ENCODE data around the gene TEX30.

Gene TEX30

GRCh38 chr13:102742101-102742500, 31.5 kb downstream of the TEX30 start:
- Histone ChIP-seq H3K9ac (ENCODE audit: low read length) (no peak overlapping the region), H3K4me2 (ENCODE audit: low read depth, low read length, poor library complexity, severe bottlenecking) (no peak overlapping the region), H3K79me2 (ENCODE audit: insufficient read depth, low read length) (no peaks in the 10 kb centered on the region), H3K27me3 (ENCODE audit: low read length) (no peaks in the 10 kb centered on the region), H3K9me2 (replicated peaks; ENCODE audit: insufficient read depth, low read length) (no peaks in the 10 kb centered on the region), H3K36me3 (ENCODE audit: low read length) (no peaks in the 10 kb centered on the region), H3F3A (ENCODE audit: insufficient read depth) (no peaks in the 10 kb centered on the region), H3K27ac (ENCODE audit: low read depth, low read length) (no peak overlapping the region), H2AFZ (ENCODE audit: low read depth, low read length, severe bottlenecking) (no peak overlapping the region), H4K20me1 (ENCODE audit: low read depth, low read length) (no peaks in the 10 kb centered on the region), H3K9me3 (ENCODE audit: insufficient read depth, low read length) (no peaks in the 10 kb centered on the region), H3K4me3 (ENCODE audit: insufficient read depth, low read length, poor library complexity, severe bottlenecking) (no peak overlapping the region)
- TF ChIP-seq EZH2phosphoT487 (conservative IDR thresholded peaks at IDR 0.05; ENCODE audit: low read length) (no peak), CTCF (IDR thresholded peaks at IDR 0.05; ENCODE audit: insufficient read depth, low read length, poor library complexity, severe bottlenecking) (no peak)

GRCh38 chr13:102729560-102730270, 43.9 kb downstream of the TEX30 start:
- no peak overlapping the region for H3K4me2 ChIP-seq (ENCODE audit: low read depth, low read length, poor library complexity, severe bottlenecking)

GRCh38 chr13:102726430-102726829, 47.2 kb downstream of the TEX30 start:
- TF ChIP-seq CTCF (IDR thresholded peaks at IDR 0.05; ENCODE audit: insufficient read depth, low read length, poor library complexity, severe bottlenecking), result no peak
- no peak for TF ChIP-seq EZH2phosphoT487 (conservative IDR thresholded peaks at IDR 0.05; ENCODE audit: low read length)
- H3K9ac ChIP-seq (ENCODE audit: low read length), result no peak overlapping the region

More at GRCh38 chr13:102729560-102730270, 43.9 kb downstream of the TEX30 start:
- no peaks in the 10 kb centered on the region for H3K79me2 ChIP-seq (ENCODE audit: insufficient read depth, low read length)
- H3K9me3 ChIP-seq (ENCODE audit: insufficient read depth, low read length), result no peaks in the 10 kb centered on the region
- H4K20me1 ChIP-seq (ENCODE audit: low read depth, low read length), result no peaks in the 10 kb centered on the region
- no peak for TF ChIP-seq EZH2phosphoT487 (conservative IDR thresholded peaks at IDR 0.05; ENCODE audit: low read length)
- TF ChIP-seq CTCF (IDR thresholded peaks at IDR 0.05; ENCODE audit: insufficient read depth, low read length, poor library complexity, severe bottlenecking), result no peak
- H3K9ac ChIP-seq (ENCODE audit: low read length), result no peak overlapping the region
- H3K27me3 ChIP-seq (ENCODE audit: low read length), result no peaks in the 10 kb centered on the region
- H3F3A ChIP-seq (ENCODE audit: insufficient read depth), result no peaks in the 10 kb centered on the region
- no peak overlapping the region for H2AFZ ChIP-seq (ENCODE audit: low read depth, low read length, severe bottlenecking)
- H3K9me2 ChIP-seq (replicated peaks; ENCODE audit: insufficient read depth, low read length), result no peaks in the 10 kb centered on the region
- no peak overlapping the region for H3K27ac ChIP-seq (ENCODE audit: low read depth, low read length)
- no peak overlapping the region for H3K4me3 ChIP-seq (ENCODE audit: insufficient read depth, low read length, poor library complexity, severe bottlenecking)
- no peaks in the 10 kb centered on the region for H3K36me3 ChIP-seq (ENCODE audit: low read length)

More at GRCh38 chr13:102726430-102726829, 47.2 kb downstream of the TEX30 start:
- no peak overlapping the region for H3K4me2 ChIP-seq (ENCODE audit: low read depth, low read length, poor library complexity, severe bottlenecking)
- H3K9me3 ChIP-seq (ENCODE audit: insufficient read depth, low read length), result no peaks in the 10 kb centered on the region
- H3K79me2 ChIP-seq (ENCODE audit: insufficient read depth, low read length), result no peaks in the 10 kb centered on the region
- no peaks in the 10 kb centered on the region for H3F3A ChIP-seq (ENCODE audit: insufficient read depth)
- no peak overlapping the region for H3K27ac ChIP-seq (ENCODE audit: low read depth, low read length)
- no peaks in the 10 kb centered on the region for H3K36me3 ChIP-seq (ENCODE audit: low read length)
- no peaks in the 10 kb centered on the region for H4K20me1 ChIP-seq (ENCODE audit: low read depth, low read length)
- H3K27me3 ChIP-seq (ENCODE audit: low read length), result no peaks in the 10 kb centered on the region
- H3K4me3 ChIP-seq (ENCODE audit: insufficient read depth, low read length, poor library complexity, severe bottlenecking), result no peak overlapping the region
- H2AFZ ChIP-seq (ENCODE audit: low read depth, low read length, severe bottlenecking), result no peak overlapping the region
- no peaks in the 10 kb centered on the region for H3K9me2 ChIP-seq (replicated peaks; ENCODE audit: insufficient read depth, low read length)

Data from SU-DHL-6 (cell line).